ENCODE measurements around the gene MT1E. TPM values are rescaled to one million over a fixed set of nuclear protein-coding genes. Genes with fewer than 3 reads are reported as not detected.

Gene MT1E
- total RNA-seq, 1 donor from 2014 or later: not detected

DNA sequence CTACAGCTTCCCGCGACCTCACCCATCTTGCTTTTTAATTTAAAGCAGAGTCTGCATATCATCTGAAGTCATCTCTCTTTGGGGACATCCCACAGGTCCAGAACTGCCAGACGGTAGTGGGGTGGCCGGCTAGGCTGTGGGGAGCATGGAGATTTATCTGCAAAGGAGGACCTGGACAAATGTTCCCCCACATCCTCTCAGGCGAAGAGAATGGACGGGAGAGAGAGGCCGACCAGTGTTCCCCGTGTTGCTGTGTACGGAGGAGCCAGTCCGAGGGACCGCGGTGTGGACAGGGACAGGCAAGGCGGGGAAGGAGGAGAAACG lies 6.2 kb downstream of the MT1E start:
- peaks cover 7% of the 10 kb centered on the region for H3K4me1 Mint-ChIP-seq (ENCODE audit: unreplicated experiment)
- TF ChIP-seq, protein P1, sequence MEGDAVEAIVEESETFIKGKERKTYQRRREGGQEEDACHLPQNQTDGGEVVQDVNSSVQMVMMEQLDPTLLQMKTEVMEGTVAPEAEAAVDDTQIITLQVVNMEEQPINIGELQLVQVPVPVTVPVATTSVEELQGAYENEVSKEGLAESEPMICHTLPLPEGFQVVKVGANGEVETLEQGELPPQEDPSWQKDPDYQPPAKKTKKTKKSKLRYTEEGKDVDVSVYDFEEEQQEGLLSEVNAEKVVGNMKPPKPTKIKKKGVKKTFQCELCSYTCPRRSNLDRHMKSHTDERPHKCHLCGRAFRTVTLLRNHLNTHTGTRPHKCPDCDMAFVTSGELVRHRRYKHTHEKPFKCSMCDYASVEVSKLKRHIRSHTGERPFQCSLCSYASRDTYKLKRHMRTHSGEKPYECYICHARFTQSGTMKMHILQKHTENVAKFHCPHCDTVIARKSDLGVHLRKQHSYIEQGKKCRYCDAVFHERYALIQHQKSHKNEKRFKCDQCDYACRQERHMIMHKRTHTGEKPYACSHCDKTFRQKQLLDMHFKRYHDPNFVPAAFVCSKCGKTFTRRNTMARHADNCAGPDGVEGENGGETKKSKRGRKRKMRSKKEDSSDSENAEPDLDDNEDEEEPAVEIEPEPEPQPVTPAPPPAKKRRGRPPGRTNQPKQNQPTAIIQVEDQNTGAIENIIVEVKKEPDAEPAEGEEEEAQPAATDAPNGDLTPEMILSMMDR (IDR thresholded peaks at IDR 0.05; ENCODE audit: unreplicated experiment): no peak
- DNase-seq (ENCODE audit: low spot score): no peak
- H3K27ac Mint-ChIP-seq (ENCODE audit: unreplicated experiment): no peak overlapping the region
- H3K27me3 Mint-ChIP-seq (ENCODE audit: unreplicated experiment): peaks cover 41% of the 10 kb centered on the region
- peak overlapping the region; percentile 63 for H3K4me3 Mint-ChIP-seq (ENCODE audit: unreplicated experiment)
- no peaks in the 10 kb centered on the region for H3K9me3 Mint-ChIP-seq (ENCODE audit: unreplicated experiment)
- H3K36me3 Mint-ChIP-seq (ENCODE audit: low read depth, unreplicated experiment): no peaks in the 10 kb centered on the region

DNA sequence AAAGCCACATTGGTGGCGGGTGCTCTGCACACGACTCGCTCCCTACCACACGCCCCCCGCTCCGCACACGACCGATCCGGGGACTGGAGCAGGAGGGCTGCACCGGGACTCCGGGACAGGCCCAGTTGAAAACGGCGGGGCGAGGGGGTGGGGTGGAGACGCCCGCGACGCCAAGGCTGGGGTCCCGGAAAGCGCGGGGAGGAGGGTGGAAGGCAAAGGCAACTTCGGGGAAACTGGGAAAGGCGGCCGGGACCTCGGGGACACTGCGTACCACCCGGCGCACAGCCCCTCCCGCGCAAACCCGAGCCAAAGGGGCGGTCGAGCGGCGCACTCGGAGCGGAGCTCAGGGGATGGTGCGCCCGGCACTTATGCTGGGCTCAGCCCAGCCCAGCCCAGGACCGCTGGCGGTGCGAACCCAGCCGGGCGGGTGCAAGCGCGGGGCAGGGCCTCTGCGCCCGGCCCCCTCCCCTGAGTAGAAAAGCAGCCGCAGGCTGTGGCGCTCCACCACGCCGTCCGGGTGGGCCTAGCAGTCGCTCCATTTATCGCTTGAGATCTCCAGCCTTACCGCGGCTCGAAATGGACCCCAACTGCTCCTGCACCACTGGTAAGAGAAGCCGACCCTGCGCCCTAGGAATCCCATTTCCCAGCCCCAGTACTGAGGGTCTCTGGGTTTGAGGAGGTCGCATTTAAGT lies 6.7 kb downstream of the MT1E start, which contains the start of gene MT1M:
TSS of gene MT1M (plus strand) at position 504 of the 692 bp plus-strand sequence. CDS start at position 577, 73 bp downstream.
- TF ChIP-seq, protein P1 (IDR thresholded peaks at IDR 0.05; ENCODE audit: unreplicated experiment): no peak
- H3K36me3 Mint-ChIP-seq (ENCODE audit: low read depth, unreplicated experiment): no peaks in the 10 kb centered on the region
- H3K27me3 Mint-ChIP-seq (ENCODE audit: unreplicated experiment): peaks cover 39% of the 10 kb centered on the region
- H3K4me3 Mint-ChIP-seq (ENCODE audit: unreplicated experiment): peak within 1 kb of the TSS; percentile 63
- no peak for DNase-seq (ENCODE audit: low spot score)
- peaks cover 7% of the 10 kb centered on the region for H3K4me1 Mint-ChIP-seq (ENCODE audit: unreplicated experiment)
- no peaks in the 10 kb centered on the region for H3K9me3 Mint-ChIP-seq (ENCODE audit: unreplicated experiment)
- no peak within 1 kb of the TSS for H3K27ac Mint-ChIP-seq (ENCODE audit: unreplicated experiment)

DNA sequence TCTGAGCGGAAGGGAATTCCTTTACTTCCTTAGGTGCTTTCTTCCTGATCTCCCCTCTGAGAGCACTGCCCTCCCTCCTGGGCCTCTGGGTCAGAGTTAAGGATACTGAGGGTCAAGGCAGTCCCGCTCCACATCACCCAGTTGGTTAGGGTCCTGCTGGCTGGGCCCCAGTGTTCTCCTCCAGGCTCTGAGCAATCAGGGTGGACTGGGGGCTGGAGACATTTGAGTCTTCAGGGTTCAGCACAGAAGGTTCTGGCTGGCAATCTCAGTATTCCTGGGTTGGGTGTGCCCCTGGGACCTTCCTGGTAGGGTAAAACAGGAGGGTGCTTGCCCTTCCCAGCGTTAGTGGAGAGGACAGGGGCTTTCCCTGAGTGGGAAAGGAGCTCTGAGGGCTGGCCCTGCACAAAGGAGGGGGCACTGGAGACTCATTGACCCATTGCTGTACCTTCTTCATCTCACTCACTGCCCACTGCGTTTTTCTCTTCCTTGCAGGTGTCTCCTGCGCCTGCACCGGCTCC lies 7.3 kb downstream of the MT1E start:
- H3K27ac Mint-ChIP-seq (ENCODE audit: unreplicated experiment): no peak overlapping the region
- DNase-seq (ENCODE audit: low spot score): no peak
- TF ChIP-seq, protein P1 (IDR thresholded peaks at IDR 0.05; ENCODE audit: unreplicated experiment): no peak
- H3K4me3 Mint-ChIP-seq (ENCODE audit: unreplicated experiment): no peak overlapping the region
- H3K36me3 Mint-ChIP-seq (ENCODE audit: low read depth, unreplicated experiment): no peaks in the 10 kb centered on the region
- no peaks in the 10 kb centered on the region for H3K9me3 Mint-ChIP-seq (ENCODE audit: unreplicated experiment)
- H3K27me3 Mint-ChIP-seq (ENCODE audit: unreplicated experiment): peaks cover 39% of the 10 kb centered on the region
- peaks cover 10% of the 10 kb centered on the region for H3K4me1 Mint-ChIP-seq (ENCODE audit: unreplicated experiment)

DNA sequence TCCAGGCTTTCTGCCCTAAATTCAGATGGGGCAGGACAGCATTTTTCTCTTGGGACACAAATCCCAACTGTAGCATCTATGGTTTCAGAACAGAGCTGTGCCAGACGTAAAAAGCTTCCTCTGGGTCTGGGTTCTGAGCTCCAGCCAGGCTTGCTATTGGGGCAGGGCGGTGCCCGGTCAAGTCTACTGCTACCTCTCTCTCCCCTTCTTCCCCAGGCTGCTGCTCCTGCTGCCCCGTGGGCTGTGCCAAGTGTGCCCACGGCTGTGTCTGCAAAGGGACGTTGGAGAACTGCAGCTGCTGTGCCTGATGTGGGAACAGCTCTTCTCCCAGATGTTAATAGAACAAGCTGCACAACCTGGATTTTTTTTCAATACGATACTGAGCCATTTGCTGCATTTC lies 8.0 kb downstream of the MT1E start:
- H3K9me3 Mint-ChIP-seq (ENCODE audit: unreplicated experiment): no peaks in the 10 kb centered on the region
- TF ChIP-seq, protein P1 (IDR thresholded peaks at IDR 0.05; ENCODE audit: unreplicated experiment): no peak
- H3K4me3 Mint-ChIP-seq (ENCODE audit: unreplicated experiment): no peak overlapping the region
- no peak for DNase-seq (ENCODE audit: low spot score)
- peaks cover 10% of the 10 kb centered on the region for H3K4me1 Mint-ChIP-seq (ENCODE audit: unreplicated experiment)
- H3K27ac Mint-ChIP-seq (ENCODE audit: unreplicated experiment): no peak overlapping the region
- peaks cover 39% of the 10 kb centered on the region for H3K27me3 Mint-ChIP-seq (ENCODE audit: unreplicated experiment)
- H3K36me3 Mint-ChIP-seq (ENCODE audit: low read depth, unreplicated experiment): no peaks in the 10 kb centered on the region

DNA sequence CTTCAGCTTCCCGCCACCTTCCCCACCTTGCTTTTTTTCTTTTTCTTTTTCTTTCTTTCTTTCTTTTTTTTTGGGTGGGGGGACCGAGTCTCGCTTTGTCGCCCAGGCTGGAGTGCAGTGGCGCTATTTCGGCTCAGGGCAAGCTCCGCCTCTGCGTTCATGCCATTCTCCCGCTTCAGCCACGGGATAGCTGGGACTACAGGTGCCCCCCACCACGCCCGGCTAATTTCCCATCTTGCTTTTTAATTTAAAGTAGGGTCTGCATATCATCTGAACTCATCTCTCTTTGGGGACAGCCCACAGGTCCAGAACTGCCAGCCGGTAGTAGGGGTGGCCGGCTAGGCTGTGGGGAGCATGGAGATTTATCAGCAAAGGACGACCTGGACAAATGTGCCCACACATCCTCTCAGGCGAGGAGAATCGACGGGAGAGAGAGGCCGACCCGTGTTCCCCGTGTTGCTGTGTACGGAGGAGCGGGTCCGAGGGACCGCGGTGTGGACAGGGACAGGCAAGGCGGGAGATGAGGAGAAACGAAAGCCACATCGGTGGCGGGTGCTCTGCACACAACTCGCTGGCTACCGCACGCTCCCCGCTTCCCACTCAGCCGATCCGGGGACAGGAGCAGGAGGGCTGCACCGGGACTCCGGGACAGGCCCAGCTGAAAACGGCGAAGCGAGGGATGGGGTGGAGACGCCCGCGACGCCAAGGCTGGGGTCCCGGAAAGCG lies 9.3 kb downstream of the MT1E start:
- peaks cover 47% of the 10 kb centered on the region for H3K27me3 Mint-ChIP-seq (ENCODE audit: unreplicated experiment)
- no peaks in the 10 kb centered on the region for H3K9me3 Mint-ChIP-seq (ENCODE audit: unreplicated experiment)
- no peak overlapping the region for H3K27ac Mint-ChIP-seq (ENCODE audit: unreplicated experiment)
- DNase-seq (ENCODE audit: low spot score): no peak
- no peak overlapping the region for H3K4me3 Mint-ChIP-seq (ENCODE audit: unreplicated experiment)
- TF ChIP-seq, protein P1 (IDR thresholded peaks at IDR 0.05; ENCODE audit: unreplicated experiment): no peak
- no peaks in the 10 kb centered on the region for H3K36me3 Mint-ChIP-seq (ENCODE audit: low read depth, unreplicated experiment)
- peaks cover 10% of the 10 kb centered on the region for H3K4me1 Mint-ChIP-seq (ENCODE audit: unreplicated experiment)

Measured in endothelial cell (in vitro differentiated cells).